HepG2 (cell line): ENCODE measurements around the gene MIR17HG. TPM values are rescaled to one million over a fixed set of nuclear protein-coding genes. Genes with fewer than 3 reads are reported as not detected.

ENCODE experiments used
- ATAC-seq: fragments of 200-7000 bp; cut with Tn5 transposase; 3 replicates; pipeline ENCODE4 v1.9.1; 2020; ENCODE audit warnings: mild to moderate bottlenecking, moderate library complexity
- BruUV-seq: library from RNA; stranded (reverse); fragments of 400-500 nt; replicated peaks from 2 replicates; lab custom pipeline; 2021; lab: Mats Ljungman, UMichigan
- CTCF ChIA-PET: fragments of 300-600 bp; formaldehyde crosslinking; extraction: SDS; loops from one replicate; lab custom pipeline; 2021; ENCODE audit warnings: low total read pairs, inconsistent platforms, low intra/inter-chr PET ratio; lab: Yijun Ruan, JAX
- POLR2A ChIA-PET: fragments of 350-600 bp; sonication (Branson Sonifier 250); formaldehyde crosslinking; loops from one replicate; lab custom pipeline; 2020; ENCODE audit warnings: antibody characterized with exemption, inconsistent platforms; lab: Yijun Ruan, JAX
- DNase-seq: peaks from one replicate; pipeline ENCODE4 v3.0.0-alpha.2; 2015; ENCODE audit warnings: low spot score
- FAIRE-seq: peaks from 3 replicates; lab custom pipeline; 2011; peaks lifted over from hg19 to GRCh38; lab: Jason Lieb, UNC
- H2AFZ ChIP-seq: one replicate; pipeline ENCODE4 v1.6.1; 2011; ENCODE audit warnings: low read length, inconsistent platforms
- H3K27ac ChIP-seq: fragments of 300-600 bp; 3 replicates; pipeline ENCODE4 v1.8.0; 2011; ENCODE audit warnings: mixed run types, mild to moderate bottlenecking, mixed read lengths, low read length, inconsistent platforms; ENCODE audit not compliant: insufficient read depth; ENCODE audit errors: extremely low read length
- H3K27me3 ChIP-seq, 2 experiments: fragments of 200-600 bp in 1 of 2; 2 replicates in 1 of 2; 3 replicates in 1 of 2; pipeline versions ENCODE4 v1.6.0 to v1.8.0; 2011; ENCODE audit warnings: low read length in 2 of 2, mild to moderate bottlenecking in 2 of 2, moderate library complexity in 2 of 2, inconsistent platforms in 1 of 2; ENCODE audit not compliant: insufficient read depth in 2 of 2, control insufficient read depth in 1 of 2
- H3K36me3 ChIP-seq, 2 experiments: fragments of 200-600 bp in 1 of 2; replicated peaks in 1 of 2; 2 replicates in 1 of 2; 3 replicates in 1 of 2; pipeline versions ENCODE4 v1.5.1 to v1.8.0; 2011; ENCODE audit warnings: low read length in 2 of 2, inconsistent platforms in 1 of 2; ENCODE audit not compliant: insufficient read depth in 2 of 2, control insufficient read depth in 1 of 2
- H3K4me1 ChIP-seq: 2 replicates; pipeline ENCODE4 v1.5.1; 2012; ENCODE audit warnings: low read length, inconsistent platforms; ENCODE audit not compliant: insufficient read depth
- H3K4me2 ChIP-seq: 2 replicates; pipeline ENCODE4 v1.6.0; 2011; ENCODE audit warnings: low read depth, low read length, inconsistent platforms
- H3K4me3 ChIP-seq, 3 experiments: fragments of 200-600 bp in 1 of 3; sonication (generic), shearing (Covaris generic) in 1 of 3; replicated peaks in 1 of 3; 2 replicates each; pipeline ENCODE4 v1.5.1; 2011 to 2016; ENCODE audit warnings: low read length in 3 of 3, inconsistent platforms in 2 of 3, low read depth in 2 of 3, mild to moderate bottlenecking in 2 of 3, control low read depth in 1 of 3, mixed read lengths in 1 of 3; ENCODE audit not compliant: insufficient read depth in 1 of 3
- H3K79me2 ChIP-seq: one replicate; pipeline ENCODE4 v1.6.1; 2011; ENCODE audit warnings: low read length, inconsistent platforms; ENCODE audit not compliant: insufficient read depth
- H3K9ac ChIP-seq: 2 replicates; pipeline ENCODE4 v1.6.0; 2011; ENCODE audit warnings: mild to moderate bottlenecking, low read depth, low read length, inconsistent platforms; ENCODE audit not compliant: insufficient read depth
- H3K9me3 ChIP-seq: 2 replicates; pipeline ENCODE4 v1.5.1; 2012; ENCODE audit warnings: mild to moderate bottlenecking, low read length
- H4K20me1 ChIP-seq: 2 replicates; pipeline ENCODE4 v1.6.0; 2011; ENCODE audit warnings: inconsistent platforms, mild to moderate bottlenecking, low read length, moderate library complexity; ENCODE audit not compliant: insufficient read depth
- MAZ ChIP-seq, 2 experiments: sonication (generic) in 1 of 2; formaldehyde crosslinking in 1 of 2; IDR thresholded peaks; 2 replicates each; pipeline versions ENCODE4 v1.5.0 to v1.6.1; 2012 to 2020; ENCODE audit warnings: low read depth in 2 of 2, mild to moderate bottlenecking in 2 of 2, borderline replicate concordance in 1 of 2, improper control_type of control experiment in 1 of 2, low read length in 1 of 2, missing genetic modification reagents in 1 of 2, moderate library complexity in 1 of 2
- WGBS: methylation state at CpG from one replicate; pipeline ENCODE4 v1.1.6; 2017; ENCODE audit warnings: low lambda C conversion rate; 5-methylcytosine and 5-hydroxymethylcytosine counted together
- in situ Hi-C: cut with HindIII; loops from 2 replicates; pipeline ENCODE4 v1.10.0; 2017; ENCODE audit warnings: low pct_unique_long_range_greater_than_20kb; ENCODE audit not compliant: extremely low pct_ligation_motif_present
- intact Hi-C: fragments of 100-400 bp; cut with micrococcal nuclease; formaldehyde crosslinking; loops from one replicate; pipeline ENCODE4 v1.10.0; 2022; ENCODE audit not compliant: unreplicated experiment
- microRNA counts: library from miRNA; unstranded; fragments of <30 nt; microRNA quantifications from one replicate; lab custom pipeline; 2015
- polyA plus RNA-seq, 8 experiments: library from polyadenylated mRNA; depleted of rRNA in 3 of 8; stranded (reverse) in 7 of 8; unstranded in 1 of 8; fragments of >200 nt; fragmentation: Illumina TruSeq in 4 of 8; extraction: Trizol in 4 of 8; gene quantifications; 2 replicates each; pipeline versions ENCODE4 v1.2.1 to v1.2.3, GENCODE V29; 2011 to 2016; ENCODE audit warnings: low read depth in 4 of 8, missing spikeins in 1 of 8, mixed read lengths in 1 of 8; ENCODE audit not compliant: insufficient read depth in 1 of 8
- total RNA-seq, 5 experiments: library from RNA; depleted of rRNA; stranded (reverse); fragments of >200 nt; fragmentation: Illumina TruSeq; extraction: Trizol; gene quantifications; 2 replicates each; pipeline ENCODE4 v1.2.3, GENCODE V29; 2016; ENCODE audit warnings: low read depth in 1 of 5
- TF ChIP-seq, protein P1 (sequence below), 2 experiments: sonication (generic) in 1 of 2; formaldehyde crosslinking in 1 of 2; IDR thresholded peaks; 2 replicates each; pipeline versions ENCODE4 v1.4.0 to v1.6.1; 2018 to 2020; ENCODE audit warnings: missing genetic modification reagents in 2 of 2, borderline replicate concordance in 1 of 2, low read depth in 1 of 2, mild to moderate bottlenecking in 1 of 2, missing biosample characterization in 1 of 2

Gene MIR17HG
- total and polyA plus RNA-seq, 2 of the 13 experiments (the other 11 are each of a cell fraction or from before 2014, with no cell fraction given), result 2.5 to 12.3 TPM

- 0% methylated on average over 2 of the region's 2 CpGs for WGBS
- no peak overlapping the region for H3K27ac ChIP-seq
- H3K4me1 ChIP-seq, result 0 out of 2 replicates have a peak, but pooled peaks cover 4% of the 10 kb centered on the region
- peaks cover 11 to 35% of the 10 kb centered on the region in 2 experiments for H3K27me3 ChIP-seq
- H2AFZ ChIP-seq, result no peak overlapping the region
- FAIRE-seq (no peak), DNase-seq (no peak), ATAC-seq (no peak)
- no peaks in the 10 kb centered on the region for H4K20me1 ChIP-seq
- H3K36me3 ChIP-seq, result no peaks in the 10 kb centered on the region
- no peaks in the 10 kb centered on the region; the same call in 1 of the 2 replicates for H3K9me3 ChIP-seq
- ChIA-PET CTCF (no interaction called here), POLR2A (no interaction called here)
- H3K4me3 ChIP-seq, result no peak overlapping the region
- intact Hi-C loops, result no loop called here
- TF ChIP-seq, protein P1, sequence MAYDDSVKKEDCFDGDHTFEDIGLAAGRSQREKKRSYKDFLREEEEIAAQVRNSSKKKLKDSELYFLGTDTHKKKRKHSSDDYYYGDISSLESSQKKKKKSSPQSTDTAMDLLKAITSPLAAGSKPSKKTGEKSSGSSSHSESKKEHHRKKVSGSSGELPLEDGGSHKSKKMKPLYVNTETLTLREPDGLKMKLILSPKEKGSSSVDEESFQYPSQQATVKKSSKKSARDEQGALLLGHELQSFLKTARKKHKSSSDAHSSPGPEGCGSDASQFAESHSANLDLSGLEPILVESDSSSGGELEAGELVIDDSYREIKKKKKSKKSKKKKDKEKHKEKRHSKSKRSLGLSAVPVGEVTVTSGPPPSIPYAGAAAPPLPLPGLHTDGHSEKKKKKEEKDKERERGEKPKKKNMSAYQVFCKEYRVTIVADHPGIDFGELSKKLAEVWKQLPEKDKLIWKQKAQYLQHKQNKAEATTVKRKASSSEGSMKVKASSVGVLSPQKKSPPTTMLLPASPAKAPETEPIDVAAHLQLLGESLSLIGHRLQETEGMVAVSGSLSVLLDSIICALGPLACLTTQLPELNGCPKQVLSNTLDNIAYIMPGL (CRISPR knock-in tag; IDR thresholded peaks at IDR 0.05; ENCODE audit: borderline replicate concordance in 1 of 2, low read depth in 1 of 2), result no peak
- TF ChIP-seq MAZ (IDR thresholded peaks at IDR 0.05; ENCODE audit: borderline replicate concordance, low read depth, low read length) (no peak), MAZ (CRISPR knock-in tag; IDR thresholded peaks at IDR 0.05; ENCODE audit: low read depth) (no peak)
- no peak overlapping the region for H3K9ac ChIP-seq
- in situ Hi-C loops, result no loop called here
- no TSS peak for BruUV-seq
- no peak overlapping the region for H3K4me2 ChIP-seq
- H3K79me2 ChIP-seq, result no peaks in the 10 kb centered on the region
These were observed 54.4 kb downstream of the MIR17HG start for GRCh38 chr13:91401920-91402319.

MicroRNAs encoded within 50 kb of the gene (microRNA counts, 767-probe panel; counts per million panel counts)
- microRNA hsa-miR-18a-5p (lab: Ali Mortazavi, UCI) (not detected), microRNA hsa-miR-19a-3p (lab: Ali Mortazavi, UCI) (not detected), microRNA hsa-miR-19b-3p (lab: Ali Mortazavi, UCI) (not detected), microRNA hsa-miR-20a-5p+hsa-miR-20b-5p (lab: Ali Mortazavi, UCI) (not detected), microRNA hsa-miR-92a-3p (lab: Ali Mortazavi, UCI) (49,397 counts per million, percentile 70 among the panel's probes with 10 or more counts)

Other genes starting within 250 kb of the MIR17HG start
- 0.02 TPM in 1 of 2 replicates, not detected in the other for gene GPC5, start 50.9 kb downstream of the MIR17HG start, total RNA-seq (2016; rRNA removed; fragmentation: Illumina TruSeq; extraction: Trizol)
- gene GPC5, start 50.9 kb downstream of the MIR17HG start, polyA plus RNA-seq (2011; rRNA removed), result 0.07 and 0.21 TPM in 2 replicates